GM23338 (cell line): ENCODE data around the gene DST. TPM values are rescaled to one million over a fixed set of nuclear protein-coding genes. Genes with fewer than 3 reads are reported as not detected.

Experiments
- ATAC-seq: fragments of 200-7000 bp; cut with Tn5 transposase; 3 replicates; pipeline ENCODE4 v1.9.1; 2020
- DNase-seq: peaks from one replicate; pipeline ENCODE4 v3.0.0-alpha.2; 2015; ENCODE audit warnings: low spot score
- H2AFZ ChIP-seq: fragments of 200-600 bp; sonication (generic); 2 replicates; pipeline ENCODE4 v1.8.0; 2016; ENCODE audit warnings: antibody characterized with exemption, mild to moderate bottlenecking, moderate library complexity
- H3F3A ChIP-seq: fragments of 200-600 bp; sonication (generic); replicated peaks from 2 replicates; pipeline ENCODE4 v1.8.0; 2017; ENCODE audit warnings: antibody characterized with exemption, mixed run types, low read depth
- H3K27ac ChIP-seq: fragments of 200-600 bp; sonication (generic); 2 replicates; pipeline ENCODE4 v1.6.1; 2016; ENCODE audit warnings: low read depth
- H3K27me3 ChIP-seq: fragments of 200-600 bp; sonication (generic); 2 replicates; pipeline ENCODE4 v1.8.0; 2016; ENCODE audit warnings: mild to moderate bottlenecking, mixed run types, moderate library complexity; ENCODE audit not compliant: insufficient read depth
- H3K36me3 ChIP-seq: fragments of 200-600 bp; sonication (generic); 2 replicates; pipeline ENCODE4 v1.8.0; 2016; ENCODE audit warnings: mild to moderate bottlenecking; ENCODE audit not compliant: insufficient read depth
- H3K4me1 ChIP-seq: fragments of 200-600 bp; sonication (generic); 2 replicates; pipeline ENCODE4 v1.8.0; 2016; ENCODE audit warnings: mild to moderate bottlenecking, moderate library complexity; ENCODE audit not compliant: insufficient read depth
- H3K4me2 ChIP-seq: fragments of 200-600 bp; sonication (generic); 2 replicates; pipeline ENCODE4 v1.7.1; 2017; ENCODE audit warnings: mixed run types
- H3K4me3 ChIP-seq: fragments of 200-600 bp; sonication (generic); 2 replicates; pipeline ENCODE4 v1.6.1; 2016; ENCODE audit warnings: mixed run types
- H3K79me2 ChIP-seq: fragments of 200-600 bp; sonication (generic); replicated peaks from 2 replicates; pipeline ENCODE4 v1.8.0; 2017; ENCODE audit warnings: mild to moderate bottlenecking; ENCODE audit not compliant: insufficient read depth
- H3K9me2 ChIP-seq: fragments of 200-600 bp; sonication (generic); 2 replicates; pipeline ENCODE4 v1.8.0; 2017; ENCODE audit not compliant: insufficient read depth
- H4K20me1 ChIP-seq: fragments of 200-600 bp; sonication (generic); replicated peaks from 2 replicates; pipeline ENCODE4 v1.8.0; 2017; ENCODE audit warnings: mild to moderate bottlenecking; ENCODE audit not compliant: insufficient read depth
- H3K27ac Mint-ChIP-seq: 2 replicates; pipeline ENCODE4 v1.8.0; 2020; ENCODE audit warnings: inconsistent platforms, mild to moderate bottlenecking, moderate library complexity, mixed read lengths
- H3K27me3 Mint-ChIP-seq: 3 replicates; pipeline ENCODE4 v1.8.0; 2022; ENCODE audit warnings: low read depth, mild to moderate bottlenecking, moderate library complexity, mixed read lengths, inconsistent platforms; ENCODE audit not compliant: insufficient read depth, poor library complexity
- H3K36me3 Mint-ChIP-seq: 3 replicates; pipeline ENCODE4 v1.8.0; 2021; ENCODE audit warnings: low read depth, mild to moderate bottlenecking, inconsistent platforms, moderate library complexity, mixed read lengths
- H3K4me1 Mint-ChIP-seq: 3 replicates; pipeline ENCODE4 v1.8.0; 2020; ENCODE audit warnings: mild to moderate bottlenecking, inconsistent platforms, mixed read lengths
- H3K4me3 Mint-ChIP-seq: 3 replicates; pipeline ENCODE4 v1.8.0; 2021; ENCODE audit warnings: moderate library complexity, mild to moderate bottlenecking, inconsistent platforms, mixed read lengths
- H3K9me3 Mint-ChIP-seq: 3 replicates; pipeline ENCODE4 v1.8.0; 2020; ENCODE audit warnings: moderate library complexity, mild to moderate bottlenecking, inconsistent platforms, mixed read lengths
- CREB1 ChIP-seq: fragments of 250-450 bp; sonication (Bioruptor Pico); IDR thresholded peaks from 2 replicates; pipeline ENCODE4 v1.5.0; 2020; ENCODE audit warnings: low read depth, mild to moderate bottlenecking, moderate library complexity
- CTCF ChIP-seq, 2 experiments: fragments of 200-600 bp in 1 of 2; sonication (generic) in 1 of 2; conservative IDR thresholded peaks; 2 replicates each; pipeline versions ENCODE4 v1.5.1 to v1.6.1; 2016 to 2017; ENCODE audit warnings: antibody characterized with exemption in 2 of 2, low read depth in 2 of 2, mild to moderate bottlenecking in 2 of 2, moderate library complexity in 1 of 2
- ETS1 ChIP-seq: IDR thresholded peaks from 2 replicates; pipeline ENCODE4 v1.6.1; 2016; ENCODE audit warnings: antibody characterized with exemption
- EZH2 ChIP-seq: fragments of 200-600 bp; sonication (generic); IDR thresholded peaks from one replicate; pipeline ENCODE4 v1.8.0; 2017; ENCODE audit warnings: antibody characterized with exemption, mild to moderate bottlenecking, low read depth; ENCODE audit not compliant: unreplicated experiment
- EZH2phosphoT487 ChIP-seq: fragments of 200-600 bp; sonication (generic); IDR thresholded peaks from one replicate; pipeline ENCODE4 v1.8.1; 2018; ENCODE audit warnings: antibody characterized with exemption; ENCODE audit not compliant: unreplicated experiment
- JUNB ChIP-seq: IDR thresholded peaks from one replicate; pipeline ENCODE4 v1.6.1; 2016; ENCODE audit warnings: antibody characterized with exemption; ENCODE audit not compliant: unreplicated experiment
- NANOG ChIP-seq: IDR thresholded peaks from 2 replicates; pipeline ENCODE4 v1.6.1; 2016; ENCODE audit warnings: antibody characterized with exemption, borderline replicate concordance
- POLR2AphosphoS5 ChIP-seq: IDR thresholded peaks from 2 replicates; pipeline ENCODE4 v1.6.1; 2016; ENCODE audit warnings: antibody characterized with exemption, low read depth
- REST ChIP-seq: IDR thresholded peaks from one replicate; pipeline ENCODE4 v1.6.1; 2018; ENCODE audit warnings: antibody characterized with exemption; ENCODE audit not compliant: unreplicated experiment
- STAT1 ChIP-seq: IDR thresholded peaks from one replicate; pipeline ENCODE4 v1.6.1; 2016; ENCODE audit warnings: antibody characterized with exemption; ENCODE audit not compliant: unreplicated experiment
- ZNF114 ChIP-seq: fragments of 250-450 bp; sonication (Bioruptor Pico); IDR thresholded peaks from 2 replicates; pipeline ENCODE4 v1.5.0; 2020; ENCODE audit warnings: mild to moderate bottlenecking, moderate library complexity
- ZNF331 ChIP-seq: fragments of 250-450 bp; sonication (Bioruptor Pico); IDR thresholded peaks from 2 replicates; pipeline ENCODE4 v1.5.0; 2020; ENCODE audit warnings: low read depth, mild to moderate bottlenecking, moderate library complexity
- ZNF462 ChIP-seq: fragments of 250-450 bp; sonication (Bioruptor Pico); IDR thresholded peaks from 2 replicates; pipeline ENCODE4 v1.5.0; 2020; ENCODE audit warnings: mild to moderate bottlenecking, moderate library complexity
- polyA plus RNA-seq: library from polyadenylated mRNA; unstranded; fragments of >200 nt; fragmentation: Nextera tagmentation; extraction: Ambion mirVana; gene quantifications from 2 replicates; pipeline ENCODE4 v1.2.1, GENCODE V29; 2016
- total RNA-seq: library from RNA; depleted of rRNA; stranded (reverse); fragments of >200 nt; shearing (Covaris generic); gene quantifications from 2 replicates; pipeline ENCODE4 v1.2.3, GENCODE V29; 2014

The DST gene
- total and polyA plus RNA-seq, 2 experiments from 2014 or later = 88.7 to 188 TPM

- ATAC-seq (no peak), DNase-seq (no peak)
- no peak overlapping the region for H2AFZ ChIP-seq
- Mint-ChIP-seq H3K27me3 (peaks cover 2% of the 10 kb centered on the region), H3K36me3 (peaks cover 39% of the 10 kb centered on the region), H3K4me3 (no peak overlapping the region), H3K4me1 (peaks cover 1% of the 10 kb centered on the region), H3K27ac (no peak overlapping the region), H3K9me3 (no peaks in the 10 kb centered on the region)
- H3K4me3 ChIP-seq = no peak overlapping the region
- H3K4me2 ChIP-seq = no peak overlapping the region
- TF ChIP-seq CTCF (conservative IDR thresholded peaks at IDR 0.05; ENCODE audit: low read depth in 2 of 2) (no peak), JUNB (no peak), EZH2phosphoT487 (no peak), ZNF114 (CRISPR knock-in tag) (no peak), POLR2AphosphoS5 (no peak), ZNF331 (CRISPR knock-in tag) (no peak), ETS1 (no peak), EZH2 (no peak), CREB1 (CRISPR knock-in tag) (no peak), ZNF462 (CRISPR knock-in tag) (no peak), NANOG (no peak), STAT1 (no peak), REST (no peak)
- no peaks in the 10 kb centered on the region for H3K9me2 ChIP-seq
- peaks cover 12% of the 10 kb centered on the region; the same call in 1 of the 2 replicates for H3K36me3 ChIP-seq
- H3K27ac ChIP-seq = no peak overlapping the region
- no peaks in the 10 kb centered on the region for H3K27me3 ChIP-seq
- no peaks in the 10 kb centered on the region for H4K20me1 ChIP-seq
- no peaks in the 10 kb centered on the region for H3F3A ChIP-seq
- 0 out of 2 replicates have a peak, but pooled peaks cover 2% of the 10 kb centered on the region for H3K4me1 ChIP-seq
- H3K79me2 ChIP-seq = no peaks in the 10 kb centered on the region
Measured at GRCh38 chr6:56644366-56644765, 1.7 kb upstream of the DST start.
